Karpas-422 (cell line): ENCODE data around the gene SORBS1. TPM values are rescaled to one million over a fixed set of nuclear protein-coding genes. Genes with fewer than 3 reads are reported as not detected.

Experiments
- DNase-seq: peaks from one replicate; pipeline ENCODE4 v3.0.0-alpha.2; 2015
- H2AFZ ChIP-seq: fragments of 200-600 bp; sonication (generic); 2 replicates; pipeline ENCODE4 v1.6.1; 2014; ENCODE audit warnings: antibody characterized with exemption, low read length, mixed read lengths
- H3K27ac ChIP-seq: fragments of 200-600 bp; sonication (generic); 2 replicates; pipeline ENCODE4 v1.5.1; 2014; ENCODE audit warnings: mild to moderate bottlenecking, low read length, moderate library complexity
- H3K27me3 ChIP-seq: fragments of 200-600 bp; sonication (generic); 2 replicates; pipeline ENCODE4 v1.6.1; 2014; ENCODE audit warnings: low read length, mixed read lengths
- H3K36me3 ChIP-seq: fragments of 200-600 bp; sonication (generic); 2 replicates; pipeline ENCODE4 v1.6.1; 2014; ENCODE audit warnings: low read length, mixed read lengths; ENCODE audit not compliant: insufficient read depth
- H3K4me1 ChIP-seq: fragments of 200-600 bp; sonication (generic); 2 replicates; pipeline ENCODE4 v1.6.1; 2014; ENCODE audit warnings: mild to moderate bottlenecking, low read length, mixed read lengths
- H3K4me2 ChIP-seq: fragments of 200-600 bp; sonication (generic); 2 replicates; pipeline ENCODE4 v1.6.1; 2014; ENCODE audit warnings: low read length, low read depth, mild to moderate bottlenecking; ENCODE audit not compliant: poor library complexity, severe bottlenecking
- H3K4me3 ChIP-seq: fragments of 200-600 bp; sonication (generic); 2 replicates; pipeline ENCODE4 v1.5.1; 2014; ENCODE audit warnings: mild to moderate bottlenecking, antibody characterized with exemption, low read length, mixed read lengths
- H3K79me2 ChIP-seq: fragments of 200-600 bp; sonication (generic); 2 replicates; pipeline ENCODE4 v1.6.1; 2014; ENCODE audit warnings: mild to moderate bottlenecking, low read length, mixed read lengths
- H3K9ac ChIP-seq: fragments of 200-600 bp; sonication (generic); 2 replicates; pipeline ENCODE4 v1.6.0; 2014; ENCODE audit warnings: low read length
- H3K9me2 ChIP-seq: fragments of 200-600 bp; sonication (generic), shearing (Covaris generic); replicated peaks from 2 replicates; pipeline ENCODE4 v1.6.0; 2014; ENCODE audit warnings: mild to moderate bottlenecking, low read length, moderate library complexity; ENCODE audit not compliant: insufficient read depth
- H3K9me3 ChIP-seq: fragments of 300-700, 200-600 bp; sonication (generic); 2 replicates; pipeline ENCODE4 v1.6.1; 2014; ENCODE audit warnings: low read length, mixed read lengths
- H4K20me1 ChIP-seq: fragments of 200-600 bp; sonication (generic); 2 replicates; pipeline ENCODE4 v1.6.1; 2014; ENCODE audit warnings: mild to moderate bottlenecking, antibody characterized with exemption, low read length, low read depth; ENCODE audit not compliant: insufficient read depth
- total RNA-seq: library from RNA; depleted of rRNA; stranded (reverse); fragments of >200 nt; shearing (Covaris generic); gene quantifications from 2 replicates; pipeline ENCODE4 v1.2.3, GENCODE V29; 2014; ENCODE audit warnings: low replicate concordance

Gene SORBS1
- total RNA-seq, 1 experiment from 2014 or later, result 0.15 TPM

DNA sequence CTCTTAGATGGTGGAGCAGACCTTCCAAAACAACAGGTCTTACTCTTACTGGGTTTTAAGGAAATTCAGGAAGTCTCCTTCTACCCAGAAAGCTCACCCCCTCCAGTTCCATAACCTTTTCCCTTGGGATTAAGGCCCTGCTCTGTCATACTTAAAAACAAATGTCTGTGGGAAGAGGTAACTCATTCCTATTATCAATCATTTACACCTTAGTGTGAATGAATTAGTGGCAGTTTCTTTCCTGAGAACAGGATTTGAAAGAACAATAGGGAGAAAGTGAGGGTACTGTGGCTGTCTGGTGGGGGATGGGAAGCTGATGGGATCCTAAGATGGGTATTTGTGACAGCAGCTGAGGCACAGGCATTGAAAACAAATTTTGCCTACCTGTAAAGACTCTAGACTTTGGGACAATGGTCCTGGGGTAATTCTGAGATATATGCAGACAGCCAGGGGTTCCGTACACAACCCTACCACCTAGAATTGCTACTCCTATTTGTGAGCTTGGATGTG is 248.1 kb downstream of the SORBS1 start:
- Histone ChIP-seq H3K4me2 (no peak overlapping the region), H3K36me3 (no peaks in the 10 kb centered on the region)
- no peak for DNase-seq

DNA sequence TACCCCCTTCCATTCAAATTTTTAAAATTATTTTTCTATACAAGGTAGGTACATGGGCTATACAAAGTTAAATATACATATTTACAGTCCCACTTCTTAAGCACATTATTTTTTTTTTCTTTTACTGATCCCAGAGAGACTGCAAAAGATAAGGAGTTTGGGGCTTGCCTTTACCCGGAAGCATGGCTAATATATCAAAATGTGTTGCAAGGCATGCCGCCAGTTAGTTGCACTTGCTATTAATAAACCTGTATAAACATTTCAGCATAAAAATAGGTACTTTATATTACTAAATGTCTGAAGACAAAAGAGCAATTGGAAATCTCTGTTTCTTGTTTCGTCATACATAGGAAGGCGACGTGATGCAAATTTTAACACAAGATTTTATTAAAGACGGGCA is 248.9 kb downstream of the SORBS1 start:
- H3K27ac ChIP-seq, result no peak overlapping the region
- no peaks in the 10 kb centered on the region for H3K79me2 ChIP-seq
- H3K4me2 ChIP-seq, result no peak overlapping the region
- H4K20me1 ChIP-seq, result no peaks in the 10 kb centered on the region
- DNase-seq, result no peak
- H3K4me3 ChIP-seq, result no peak overlapping the region
- H2AFZ ChIP-seq, result no peak overlapping the region
- no peak overlapping the region for H3K9ac ChIP-seq
- H3K9me3 ChIP-seq, result no peaks in the 10 kb centered on the region
- H3K9me2 ChIP-seq, result no peaks in the 10 kb centered on the region
- H3K4me1 ChIP-seq, result no peaks in the 10 kb centered on the region
- no peaks in the 10 kb centered on the region for H3K36me3 ChIP-seq
- no peaks in the 10 kb centered on the region for H3K27me3 ChIP-seq

More for the DNA sequence above, 248.1 kb downstream of the SORBS1 start:
- Histone ChIP-seq H3K9me3 (no peaks in the 10 kb centered on the region), H3K4me1 (no peaks in the 10 kb centered on the region), H4K20me1 (no peaks in the 10 kb centered on the region), H3K27ac (no peak overlapping the region), H3K79me2 (no peaks in the 10 kb centered on the region), H3K4me3 (no peak overlapping the region), H2AFZ (no peak overlapping the region), H3K9me2 (no peaks in the 10 kb centered on the region), H3K9ac (no peak overlapping the region), H3K27me3 (no peaks in the 10 kb centered on the region)

DNA sequence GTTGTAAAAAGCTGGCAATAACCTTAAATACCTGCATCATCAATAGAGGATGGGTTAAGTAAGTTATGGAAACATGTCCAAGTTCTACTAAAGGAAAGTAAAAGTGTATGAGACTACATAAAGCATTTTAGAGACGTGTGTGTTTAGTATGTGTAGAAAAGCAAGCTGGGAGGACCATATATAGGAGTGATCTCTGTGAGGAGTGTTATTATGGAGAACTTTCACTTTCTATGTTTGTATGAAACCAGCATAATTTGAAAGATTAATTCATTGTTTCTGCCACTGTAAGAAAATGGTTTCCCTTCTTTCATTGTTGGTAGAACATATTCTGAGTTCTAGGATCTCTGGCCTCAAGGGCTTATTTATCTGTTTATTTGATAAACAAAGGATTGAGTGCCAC is 251.2 kb downstream of the SORBS1 start:
- Histone ChIP-seq H3K27ac (no peak overlapping the region), H3K4me2 (no peak overlapping the region), H2AFZ (no peak overlapping the region), H3K4me3 (no peak overlapping the region), H3K4me1 (no peaks in the 10 kb centered on the region), H3K79me2 (no peaks in the 10 kb centered on the region), H3K36me3 (no peaks in the 10 kb centered on the region), H3K9me3 (no peaks in the 10 kb centered on the region), H3K9me2 (no peaks in the 10 kb centered on the region), H3K9ac (no peak overlapping the region), H3K27me3 (no peaks in the 10 kb centered on the region), H4K20me1 (no peaks in the 10 kb centered on the region)
- DNase-seq, result no peak

DNA sequence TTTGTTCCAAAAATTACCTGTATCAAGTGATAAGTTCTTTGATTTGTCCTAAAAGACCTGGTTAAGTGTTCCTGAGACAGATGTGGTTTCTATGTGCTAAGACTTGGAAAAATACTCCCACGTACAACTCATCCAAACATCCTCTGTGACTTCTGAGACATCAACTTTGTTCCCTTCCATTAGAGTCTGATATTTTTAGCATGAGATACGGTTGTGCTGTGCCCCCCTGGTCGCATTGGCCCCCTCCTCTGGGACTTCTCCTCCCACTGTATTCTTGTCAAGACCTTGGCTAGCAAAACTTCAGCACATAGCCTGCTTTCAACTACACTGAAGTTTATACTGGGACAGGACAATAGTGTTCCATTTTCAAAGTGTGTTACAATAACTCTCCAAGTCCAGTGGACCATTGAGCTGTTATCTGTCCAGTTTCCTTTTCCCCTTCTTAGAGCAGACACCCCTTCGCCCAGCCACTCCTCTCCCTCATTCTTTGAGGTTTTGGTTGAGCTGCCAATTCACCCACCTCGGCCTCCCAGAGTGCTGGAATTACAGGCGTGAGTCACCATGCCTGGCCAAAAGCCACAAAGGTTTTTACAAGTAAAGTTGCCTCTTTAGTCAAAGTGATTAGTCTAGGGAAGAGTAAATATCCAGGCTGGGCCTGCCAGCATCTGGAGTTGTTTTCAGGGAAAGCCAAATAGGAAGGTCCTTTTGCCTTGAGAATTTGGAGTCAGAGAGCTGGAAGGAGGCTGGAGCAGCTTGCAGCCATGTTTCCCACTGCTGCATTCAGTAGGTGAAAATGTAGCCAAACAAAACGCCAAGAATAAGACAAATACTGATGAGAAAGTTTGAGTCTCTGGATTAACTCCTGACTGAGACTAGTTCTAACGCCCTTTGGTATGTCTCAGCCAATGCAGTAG is 252.5 kb downstream of the SORBS1 start:
- Histone ChIP-seq H3K27ac (no peak overlapping the region), H3K9ac (no peak overlapping the region), H3K9me3 (no peaks in the 10 kb centered on the region), H3K4me3 (no peak overlapping the region), H3K9me2 (no peaks in the 10 kb centered on the region), H3K4me2 (no peak overlapping the region), H3K4me1 (no peaks in the 10 kb centered on the region), H2AFZ (no peak overlapping the region), H3K79me2 (no peaks in the 10 kb centered on the region), H3K36me3 (no peaks in the 10 kb centered on the region), H4K20me1 (no peaks in the 10 kb centered on the region), H3K27me3 (no peaks in the 10 kb centered on the region)
- DNase-seq, result no peak

DNA sequence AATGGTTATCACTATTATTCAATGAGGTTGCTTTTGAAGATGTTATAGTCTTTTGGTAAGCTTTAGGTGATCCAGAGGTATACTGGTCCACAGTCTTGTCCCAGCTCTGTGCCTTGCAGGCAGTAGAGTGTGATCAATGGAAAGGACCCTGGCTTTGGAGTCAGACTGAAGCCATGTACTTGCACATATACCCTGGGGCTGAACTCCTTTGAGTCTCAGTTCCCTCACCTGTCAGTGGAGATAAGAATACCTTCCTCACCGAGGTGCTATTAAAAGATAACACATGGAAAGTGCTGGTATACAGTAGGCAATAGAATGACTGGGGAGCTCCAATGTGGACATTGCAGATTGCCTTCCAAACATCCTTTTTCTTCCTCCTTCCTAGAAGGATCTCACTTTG is 254.3 kb downstream of the SORBS1 start:
- H3K9me2 ChIP-seq, result no peaks in the 10 kb centered on the region
- no peaks in the 10 kb centered on the region for H3K79me2 ChIP-seq
- no peaks in the 10 kb centered on the region for H3K36me3 ChIP-seq
- no peaks in the 10 kb centered on the region for H3K9me3 ChIP-seq
- H3K4me1 ChIP-seq, result no peaks in the 10 kb centered on the region
- no peak overlapping the region for H3K4me2 ChIP-seq
- H3K27ac ChIP-seq, result no peak overlapping the region
- no peaks in the 10 kb centered on the region for H3K27me3 ChIP-seq
- H4K20me1 ChIP-seq, result no peaks in the 10 kb centered on the region
- no peak overlapping the region for H3K9ac ChIP-seq
- H2AFZ ChIP-seq, result no peak overlapping the region
- no peak overlapping the region for H3K4me3 ChIP-seq
- no peak for DNase-seq

DNA sequence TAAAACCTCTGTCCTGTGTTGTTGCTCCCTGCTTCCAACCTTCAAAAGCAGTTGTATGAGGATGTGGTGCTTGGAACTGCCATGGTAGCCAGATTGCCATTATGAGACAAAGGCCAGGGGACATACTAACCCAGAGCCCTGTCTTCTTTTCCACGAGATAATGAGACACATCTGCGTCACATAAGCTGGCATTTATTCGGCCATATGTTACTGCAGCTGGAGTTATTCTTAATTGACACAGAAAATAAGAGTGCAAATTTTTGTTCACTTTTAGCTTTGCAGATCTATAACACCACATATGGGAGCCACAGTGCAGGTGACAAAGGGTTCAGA is 254.9 kb downstream of the SORBS1 start:
- no peaks in the 10 kb centered on the region for H3K79me2 ChIP-seq
- H3K4me3 ChIP-seq, result no peak overlapping the region
- no peaks in the 10 kb centered on the region for H4K20me1 ChIP-seq
- no peaks in the 10 kb centered on the region for H3K9me2 ChIP-seq
- no peaks in the 10 kb centered on the region for H3K36me3 ChIP-seq
- no peak overlapping the region for H2AFZ ChIP-seq
- no peaks in the 10 kb centered on the region for H3K4me1 ChIP-seq
- H3K27me3 ChIP-seq, result no peaks in the 10 kb centered on the region
- no peaks in the 10 kb centered on the region for H3K9me3 ChIP-seq
- no peak overlapping the region for H3K4me2 ChIP-seq
- H3K9ac ChIP-seq, result no peak overlapping the region
- no peak for DNase-seq
- H3K27ac ChIP-seq, result no peak overlapping the region

DNA sequence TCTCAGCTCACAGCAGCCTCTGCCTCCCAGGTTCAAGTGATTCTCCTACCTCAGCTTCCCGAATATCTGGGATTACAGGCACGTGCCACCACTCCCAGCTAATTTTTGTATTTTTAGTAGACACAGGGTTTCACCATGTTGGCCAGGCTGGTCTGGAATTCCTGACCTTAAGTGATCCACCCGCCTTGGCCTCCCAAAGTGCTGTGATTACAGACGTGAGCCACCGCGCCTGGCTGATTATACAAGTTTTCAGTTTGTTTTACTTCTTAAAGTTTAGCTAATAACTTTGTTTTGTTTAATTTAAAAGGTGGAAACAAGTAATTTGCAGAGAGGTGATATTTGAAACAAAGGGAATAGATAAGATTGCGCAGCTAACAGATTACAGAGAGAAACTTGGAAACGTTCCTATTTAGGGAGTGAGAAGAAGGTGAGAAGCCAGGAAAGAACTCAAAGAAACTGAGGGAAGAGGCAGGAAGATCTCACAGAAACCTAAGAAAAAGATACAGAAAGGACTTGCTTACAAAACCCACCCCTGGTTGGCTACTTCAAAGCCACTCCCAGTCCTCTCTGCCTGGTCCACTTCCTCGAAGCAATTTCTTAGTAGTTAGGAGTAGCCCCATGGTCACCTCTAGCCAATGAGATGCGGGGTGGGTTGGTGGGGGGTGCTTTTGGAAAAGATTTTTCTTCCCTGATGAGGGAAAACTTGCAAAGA is 255.4 kb downstream of the SORBS1 start:
- no peak overlapping the region for H3K27ac ChIP-seq
- no peaks in the 10 kb centered on the region for H3K4me1 ChIP-seq
- no peaks in the 10 kb centered on the region for H4K20me1 ChIP-seq
- no peaks in the 10 kb centered on the region for H3K27me3 ChIP-seq
- no peak overlapping the region for H3K9ac ChIP-seq
- no peaks in the 10 kb centered on the region for H3K9me3 ChIP-seq
- no peak overlapping the region for H3K4me3 ChIP-seq
- no peaks in the 10 kb centered on the region for H3K9me2 ChIP-seq
- H2AFZ ChIP-seq, result no peak overlapping the region
- no peaks in the 10 kb centered on the region for H3K79me2 ChIP-seq
- no peaks in the 10 kb centered on the region for H3K36me3 ChIP-seq
- no peak overlapping the region for H3K4me2 ChIP-seq
- DNase-seq, result no peak

DNA sequence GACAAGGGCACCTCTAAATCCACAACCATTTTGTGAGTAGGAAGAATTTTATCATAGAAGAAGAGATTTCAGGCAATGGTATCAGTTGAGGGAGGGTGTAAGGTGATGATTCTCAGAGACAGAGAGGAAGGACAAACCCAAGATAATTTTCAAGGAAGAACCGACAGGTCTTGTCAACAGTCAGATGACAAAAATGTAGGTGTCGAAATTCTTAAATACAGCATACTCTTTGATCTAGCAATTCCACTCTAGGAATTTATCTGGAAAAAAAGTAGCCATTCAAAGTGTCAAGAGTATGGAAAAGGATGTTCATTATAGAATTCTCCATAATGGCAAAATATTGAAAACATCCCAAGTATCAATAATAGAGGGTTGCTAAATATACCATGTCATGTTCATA is 256.2 kb downstream of the SORBS1 start:
- no peaks in the 10 kb centered on the region for H3K36me3 ChIP-seq
- no peaks in the 10 kb centered on the region for H3K27me3 ChIP-seq
- no peak overlapping the region for H3K27ac ChIP-seq
- no peaks in the 10 kb centered on the region for H3K9me3 ChIP-seq
- no peak overlapping the region for H3K4me2 ChIP-seq
- H4K20me1 ChIP-seq, result no peaks in the 10 kb centered on the region
- no peak overlapping the region for H3K4me3 ChIP-seq
- H3K79me2 ChIP-seq, result no peaks in the 10 kb centered on the region
- no peak overlapping the region for H2AFZ ChIP-seq
- DNase-seq, result no peak
- no peak overlapping the region for H3K9ac ChIP-seq
- no peaks in the 10 kb centered on the region for H3K4me1 ChIP-seq
- no peaks in the 10 kb centered on the region for H3K9me2 ChIP-seq
